BLaER1 (cell line): Measurements from ENCODE around the gene RGS14.
A peak's percentile ranks its signal among the peaks of the same experiment; 100 is the strongest.
"Not testable (repeated sequence)": the region's sequence is repeated elsewhere in the genome, so short reads cannot be mapped to it uniquely, and the experiment has no call there.

Experiments used
- H3K27ac ChIP-seq: shearing (Covaris generic); formaldehyde crosslinking; 2 replicates; pipeline ENCODE4 v1.8.1; 2022
- H3K27me3 ChIP-seq: shearing (Covaris generic); formaldehyde crosslinking; 2 replicates; pipeline ENCODE4 v1.8.1; 2022
- H3K36me3 ChIP-seq: shearing (Covaris generic); formaldehyde crosslinking; 2 replicates; pipeline ENCODE4 v1.8.1; 2022
- H3K4me1 ChIP-seq: shearing (Covaris generic); formaldehyde crosslinking; 2 replicates; pipeline ENCODE4 v1.8.1; 2022
- H3K4me2 ChIP-seq: shearing (Covaris generic); formaldehyde crosslinking; 2 replicates; pipeline ENCODE4 v1.8.1; 2022
- H3K4me3 ChIP-seq: shearing (Covaris generic); formaldehyde crosslinking; 2 replicates; pipeline ENCODE4 v1.8.1; 2022
- H3K9ac ChIP-seq: shearing (Covaris generic); formaldehyde crosslinking; 2 replicates; pipeline ENCODE4 v1.8.1; 2022
- H3K9me3 ChIP-seq: shearing (Covaris generic); formaldehyde crosslinking; 2 replicates; pipeline ENCODE4 v1.8.1; 2022
- H4K20me1 ChIP-seq: shearing (Covaris generic); formaldehyde crosslinking; 2 replicates; pipeline ENCODE4 v1.8.1; 2022
- Cebpa-rat ChIP-seq: shearing (Covaris generic); IDR thresholded peaks from 2 replicates; pipeline ENCODE4 v1.8.1; 2022

Gene RGS14

DNA sequence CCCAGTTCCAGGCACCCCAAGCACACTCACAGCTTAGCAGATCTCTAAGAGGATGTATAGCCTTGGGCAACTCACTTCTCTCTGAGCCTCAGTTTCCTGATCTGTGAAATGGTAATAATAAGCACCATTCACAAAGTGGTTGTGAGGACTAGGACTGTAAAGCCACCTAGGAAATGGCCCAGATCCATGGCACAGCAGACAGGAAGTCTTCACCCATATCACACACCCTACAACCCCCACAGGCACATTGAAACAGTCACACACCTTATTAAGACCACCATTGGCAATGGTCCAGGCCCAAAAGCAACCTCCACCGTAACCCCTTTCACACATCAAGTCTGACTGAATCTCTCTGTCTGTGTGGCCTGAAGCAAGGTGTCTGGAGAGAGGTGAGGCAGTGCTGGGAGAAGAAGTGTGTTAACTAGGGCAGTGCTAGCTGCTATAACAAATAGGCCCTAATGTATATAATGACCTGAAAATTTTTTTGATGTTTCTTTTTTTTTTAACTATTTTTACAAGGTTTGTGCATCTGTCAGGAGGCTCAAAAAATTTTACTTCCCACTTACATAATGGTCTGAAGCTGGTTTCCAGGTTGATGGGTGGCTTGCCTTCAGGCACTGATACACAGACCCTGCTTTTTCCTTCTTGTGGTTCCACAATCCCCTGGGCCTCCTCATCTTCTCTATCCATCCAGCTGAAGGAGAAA is 2.4 kb upstream of the RGS14 start:
- no peak for TF ChIP-seq Cebpa-rat
- H3K4me2 ChIP-seq = peak overlapping the region; percentile 99
- no peaks in the 10 kb centered on the region for H3K36me3 ChIP-seq
- no peaks in the 10 kb centered on the region for H3K9me3 ChIP-seq
- peaks cover 69% of the 10 kb centered on the region for H3K4me1 ChIP-seq
- no peaks in the 10 kb centered on the region for H3K27me3 ChIP-seq
- peaks cover 9% of the 10 kb centered on the region for H4K20me1 ChIP-seq
- no peak overlapping the region for H3K27ac ChIP-seq
- H3K9ac ChIP-seq = no peak overlapping the region
- H3K4me3 ChIP-seq = no peak overlapping the region

DNA sequence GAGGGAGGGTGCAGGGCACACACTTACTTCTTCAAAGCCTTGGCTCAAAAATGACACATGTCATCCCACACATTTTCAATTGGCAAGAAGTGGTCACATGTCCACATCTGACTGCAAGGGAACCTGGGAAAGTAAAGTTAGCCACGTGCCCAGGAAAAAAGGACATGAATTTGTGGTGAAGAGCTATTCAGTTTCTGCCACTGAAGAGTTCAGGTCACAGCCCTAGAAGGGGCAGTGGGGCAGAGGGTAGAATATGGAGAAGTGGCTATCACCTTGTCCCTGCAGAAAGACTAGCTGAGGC is 1.9 kb upstream of the RGS14 start:
- Histone ChIP-seq H3K4me2 (peak overlapping the region; percentile 99), H3K4me3 (no peak overlapping the region), H3K27me3 (no peaks in the 10 kb centered on the region), H3K9ac (no peak overlapping the region), H3K9me3 (no peaks in the 10 kb centered on the region), H3K4me1 (peaks cover 66% of the 10 kb centered on the region), H4K20me1 (peaks cover 4% of the 10 kb centered on the region; the same call in 1 of the 2 replicates), H3K36me3 (no peaks in the 10 kb centered on the region), H3K27ac (peak overlapping the region; percentile 88; the same call in 1 of the 2 replicates)
- TF ChIP-seq Cebpa-rat = no peak

DNA sequence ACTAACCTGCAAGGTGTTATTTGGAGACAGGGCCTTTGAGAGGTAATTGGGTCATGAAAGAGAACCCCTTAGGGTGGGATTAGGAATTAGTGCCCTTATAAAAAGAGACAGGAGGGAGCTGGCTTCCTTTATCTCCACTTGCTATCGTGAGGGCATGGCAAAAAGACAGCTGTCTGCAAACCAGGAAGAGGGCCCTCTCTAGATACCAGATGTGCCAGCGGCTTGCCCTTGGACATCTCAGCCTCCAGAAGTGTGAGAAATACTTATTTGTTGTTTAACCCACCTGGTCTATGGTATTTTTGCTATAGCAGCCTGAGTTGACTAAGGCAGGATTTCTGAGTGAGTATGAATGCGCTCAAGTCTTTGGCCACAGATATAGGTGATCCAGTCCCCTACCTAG is 978 bp upstream of the RGS14 start:
- Histone ChIP-seq H3K27ac (peak overlapping the region; percentile 88), H3K4me3 (peak overlapping the region; percentile 73; the same call in 1 of the 2 replicates), H3K4me1 (peaks cover 75% of the 10 kb centered on the region), H4K20me1 (no peaks in the 10 kb centered on the region), H3K9ac (0 out of 2 replicates have a peak overlapping the region, but pooled peaks have one; percentile 7), H3K27me3 (no peaks in the 10 kb centered on the region), H3K4me2 (peak overlapping the region; percentile 99), H3K36me3 (no peaks in the 10 kb centered on the region), H3K9me3 (no peaks in the 10 kb centered on the region)
- TF ChIP-seq Cebpa-rat = no peak

DNA sequence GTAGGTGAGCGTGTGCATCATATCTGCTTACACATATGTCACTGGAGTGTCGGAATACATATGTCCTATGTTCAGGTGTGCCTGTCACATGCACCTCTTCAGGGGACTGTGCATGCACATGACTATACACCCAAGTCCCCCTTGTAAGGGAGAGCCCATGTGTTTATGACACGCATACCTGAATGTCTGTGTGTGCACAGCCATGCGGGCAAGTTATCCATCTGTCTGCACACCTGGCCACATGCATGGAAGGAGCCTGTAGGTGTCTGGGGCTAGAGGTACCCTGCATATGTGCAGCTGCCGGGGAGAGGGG is 622 bp upstream of the RGS14 start:
- Histone ChIP-seq H3K36me3 (no peaks in the 10 kb centered on the region), H3K4me2 (peak overlapping the region; percentile 99), H3K9ac (peak overlapping the region; percentile 82), H3K27ac (peak overlapping the region; percentile 88), H3K9me3 (no peaks in the 10 kb centered on the region), H3K4me3 (peak overlapping the region; percentile 73), H3K27me3 (no peaks in the 10 kb centered on the region), H3K4me1 (peaks cover 76% of the 10 kb centered on the region), H4K20me1 (no peaks in the 10 kb centered on the region)
- TF ChIP-seq Cebpa-rat = no peak

DNA sequence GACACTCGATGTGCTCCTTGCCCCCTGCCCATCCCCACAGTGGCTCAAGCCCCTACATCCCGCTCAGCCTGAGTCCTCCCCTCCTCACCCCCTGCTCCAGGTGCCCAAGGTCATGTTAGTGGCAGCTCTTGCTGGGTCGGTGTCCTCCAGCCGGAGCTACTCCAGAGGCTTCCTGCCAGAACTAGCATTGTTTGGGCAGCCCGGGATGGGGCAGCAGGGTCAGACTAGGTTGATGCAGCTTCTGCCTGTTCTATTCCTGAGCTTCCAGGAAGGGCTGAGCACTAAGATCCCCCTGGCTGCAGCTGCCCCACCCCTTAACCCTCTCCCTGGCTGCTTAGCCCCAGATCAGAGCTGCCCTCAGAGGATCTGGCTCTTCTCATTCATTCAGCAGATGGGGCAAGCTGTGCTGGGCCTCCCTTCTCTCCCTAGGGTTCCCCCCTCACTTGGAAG is 671 bp downstream of the RGS14 start:
- Histone ChIP-seq H3K4me3 (peak overlapping the region; percentile 73), H3K9me3 (no peaks in the 10 kb centered on the region), H3K9ac (peak overlapping the region; percentile 82), H3K4me1 (peaks cover 84% of the 10 kb centered on the region), H3K4me2 (peak overlapping the region; percentile 99), H3K27ac (peak overlapping the region; percentile 88), H3K27me3 (no peaks in the 10 kb centered on the region), H4K20me1 (no peaks in the 10 kb centered on the region), H3K36me3 (no peaks in the 10 kb centered on the region)
- TF ChIP-seq Cebpa-rat = no peak

DNA sequence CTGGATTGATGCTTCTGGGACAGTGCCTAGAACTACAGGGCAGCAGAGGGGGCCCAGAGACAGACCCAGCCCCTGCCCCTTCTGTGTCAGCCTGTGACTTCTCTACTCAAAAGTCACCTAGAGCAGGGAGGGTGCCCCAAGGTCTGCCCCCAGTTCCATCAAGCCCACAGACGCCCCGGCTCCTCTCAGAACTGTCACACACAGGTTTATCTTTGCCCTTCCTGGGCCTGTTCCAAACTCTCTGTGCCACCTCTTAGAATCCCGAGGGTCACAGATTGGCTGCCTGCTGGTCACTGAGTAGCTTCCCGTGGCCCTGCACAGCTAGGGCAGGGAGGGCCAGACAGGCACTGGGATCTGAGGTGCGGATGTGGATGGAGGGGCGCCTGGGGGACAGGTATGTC is 1.7 kb downstream of the RGS14 start:
- Histone ChIP-seq H4K20me1 (no peaks in the 10 kb centered on the region), H3K27me3 (no peaks in the 10 kb centered on the region), H3K4me3 (no peak overlapping the region; the same call in 1 of the 2 replicates), H3K4me2 (peak overlapping the region; percentile 99), H3K4me1 (peaks cover 91% of the 10 kb centered on the region), H3K9ac (peak overlapping the region; percentile 82), H3K27ac (peak overlapping the region; percentile 88), H3K9me3 (no peaks in the 10 kb centered on the region), H3K36me3 (no peaks in the 10 kb centered on the region)
- TF ChIP-seq Cebpa-rat = no peak

GRCh38 chr5:177359860-177360259 is 2.1 kb downstream of the RGS14 start:
- Histone ChIP-seq H3K4me3 (no peak overlapping the region), H3K4me1 (peaks cover 92% of the 10 kb centered on the region), H3K9ac (peak overlapping the region; percentile 82; the same call in 1 of the 2 replicates)

GRCh38 chr5:177360740-177361139 is 3.0 kb downstream of the RGS14 start:
- not testable (repeated sequence) for H3K27me3 ChIP-seq, H3K9me3 ChIP-seq, H3K36me3 ChIP-seq, H4K20me1 ChIP-seq, H3K27ac ChIP-seq, H3K9ac ChIP-seq, H3K4me3 ChIP-seq
- H3K4me2 ChIP-seq = 0 out of 2 replicates have a peak overlapping the region, but pooled peaks have one; percentile 96
- H3K4me1 ChIP-seq = peaks cover 83% of the 10 kb centered on the region

More at GRCh38 chr5:177359860-177360259, 2.1 kb downstream of the RGS14 start:
- TF ChIP-seq Cebpa-rat = no peak
- Histone ChIP-seq H3K9me3 (no peaks in the 10 kb centered on the region), H3K27ac (peak overlapping the region; percentile 88), H3K4me2 (peak overlapping the region; percentile 99), H4K20me1 (no peaks in the 10 kb centered on the region), H3K27me3 (no peaks in the 10 kb centered on the region), H3K36me3 (no peaks in the 10 kb centered on the region)

DNA sequence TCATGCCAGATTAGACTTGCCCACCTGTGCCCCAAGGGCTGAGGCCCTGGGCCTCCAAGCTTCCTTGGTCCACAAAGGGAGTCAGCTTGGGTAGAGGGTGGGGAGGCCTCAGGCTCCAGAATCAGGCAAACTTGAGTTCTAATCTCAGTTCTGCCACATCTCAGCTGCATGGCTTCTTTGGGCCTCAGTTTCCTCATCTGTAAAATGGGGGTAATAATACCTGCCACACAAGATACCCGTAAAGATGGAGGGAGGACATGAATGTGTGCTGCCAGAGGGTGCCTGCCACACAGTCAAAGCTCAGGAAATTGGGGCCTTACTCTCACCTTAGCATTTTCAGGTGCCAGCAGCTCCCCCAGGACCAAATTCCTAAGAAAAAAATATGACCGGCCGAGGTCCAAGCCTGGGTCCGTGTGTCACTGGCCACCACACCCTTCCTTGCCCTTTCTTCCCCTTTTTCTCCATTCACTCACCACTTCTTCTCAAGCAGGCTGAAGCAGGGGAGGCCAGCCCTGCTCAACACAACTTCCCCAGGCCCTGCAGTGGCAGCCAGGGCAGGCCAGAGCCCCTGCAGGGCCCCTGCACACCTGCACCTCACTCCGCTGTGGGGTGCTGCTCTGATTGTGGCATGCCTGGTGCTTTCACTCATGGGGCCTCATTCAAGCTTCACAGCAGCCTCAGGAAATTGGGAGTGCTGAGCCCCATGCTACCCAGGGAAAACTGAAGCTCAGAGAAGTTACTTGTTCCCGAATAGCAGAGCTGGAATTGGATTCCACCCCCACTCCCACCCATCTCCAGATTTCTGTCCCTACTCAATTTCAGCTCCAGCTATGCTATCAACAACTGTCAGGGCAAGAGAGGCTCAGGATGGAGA is 3.9 kb downstream of the RGS14 start:
- no peaks in the 10 kb centered on the region for H4K20me1 ChIP-seq
- H3K9me3 ChIP-seq = no peaks in the 10 kb centered on the region
- no peak for TF ChIP-seq Cebpa-rat
- H3K4me2 ChIP-seq = peak overlapping the region; percentile 96
- H3K4me1 ChIP-seq = peaks cover 74% of the 10 kb centered on the region
- H3K27me3 ChIP-seq = no peaks in the 10 kb centered on the region
- H3K9ac ChIP-seq = no peak overlapping the region
- H3K36me3 ChIP-seq = no peaks in the 10 kb centered on the region
- no peak overlapping the region for H3K27ac ChIP-seq
- H3K4me3 ChIP-seq = no peak overlapping the region

GRCh38 chr5:177362292-177362609 is 4.5 kb downstream of the RGS14 start:
- Histone ChIP-seq H3K4me1 (peaks cover 68% of the 10 kb centered on the region), H3K36me3 (peaks cover under 1% of the 10 kb centered on the region), H3K4me2 (peak overlapping the region; percentile 96), H3K9me3 (no peaks in the 10 kb centered on the region), H3K4me3 (peak overlapping the region; percentile 61; the same call in 1 of the 2 replicates), H3K9ac (no peak overlapping the region), H3K27ac (no peak overlapping the region), H3K27me3 (no peaks in the 10 kb centered on the region), H4K20me1 (no peaks in the 10 kb centered on the region)
- no peak for TF ChIP-seq Cebpa-rat
